CD4-positive, alpha-beta T cell (primary cell): Measurements from ENCODE around the gene KDELR1. TPM values are rescaled to one million over a fixed set of nuclear protein-coding genes. Genes with fewer than 3 reads are reported as not detected.

Experiments used
- ATAC-seq: fragments of 200-7000 bp; cut with Tn5 transposase; one replicate; pipeline ENCODE4 v1.10.0; 2022; ENCODE audit warnings: mild to moderate bottlenecking; ENCODE audit not compliant: poor library complexity
- CTCF ChIA-PET: fragments of 350-600 bp; sonication (Branson Sonifier 250); formaldehyde crosslinking; loops from one replicate; lab custom pipeline; 2021; ENCODE audit warnings: antibody characterized with exemption, inconsistent platforms; lab: Charles Lee
- POLR2A ChIA-PET: fragments of 350-600 bp; sonication (Branson Sonifier 250); formaldehyde crosslinking; loops from one replicate; lab custom pipeline; 2021; ENCODE audit warnings: antibody characterized with exemption, inconsistent platforms; lab: Charles Lee
- DNase-seq, 14 experiments: peaks; one replicate each; pipeline ENCODE4 v3.0.0-alpha.2; 2013 to 2020; ENCODE audit warnings: mixed read lengths in 2 of 14
- H3K27ac ChIP-seq, 2 donors: one replicate each; pipeline versions ENCODE4 v1.5.1 to v1.7.0; 2013; ENCODE audit warnings: low read length in 2 of 2, low read depth in 1 of 2, mild to moderate bottlenecking in 1 of 2
- H3K27me3 ChIP-seq, 2 experiments: 1 replicate in 1 of 2; 2 replicates in 1 of 2; pipeline versions ENCODE4 v1.6.1 to v1.7.0; 2013; ENCODE audit warnings: low read length in 2 of 2, control low read depth in 1 of 2, mild to moderate bottlenecking in 1 of 2, moderate library complexity in 1 of 2; ENCODE audit not compliant: insufficient read depth in 2 of 2, control insufficient read depth in 1 of 2
- H3K36me3 ChIP-seq: one replicate; pipeline ENCODE4 v1.6.1; 2013; ENCODE audit warnings: low read length, control low read depth; ENCODE audit not compliant: insufficient read depth
- H3K4me1 ChIP-seq: one replicate; pipeline ENCODE4 v1.6.1; 2013; ENCODE audit warnings: low read length, control low read depth; ENCODE audit not compliant: insufficient read depth
- H3K4me3 ChIP-seq: one replicate; pipeline ENCODE4 v1.5.1; 2013; ENCODE audit warnings: mild to moderate bottlenecking, low read length, moderate library complexity
- H3K9me3 ChIP-seq, 2 experiments: 1 replicate in 1 of 2; 2 replicates in 1 of 2; pipeline versions ENCODE4 v1.6.1 to v1.7.0; 2013; ENCODE audit warnings: low read length in 2 of 2, mild to moderate bottlenecking in 2 of 2, control low read depth in 1 of 2, moderate library complexity in 1 of 2; ENCODE audit not compliant: control insufficient read depth in 1 of 2, insufficient read depth in 1 of 2
- H3K27ac Mint-ChIP-seq: one replicate; pipeline ENCODE4 v1.8.0; 2020; ENCODE audit warnings: mixed read lengths
- H3K27me3 Mint-ChIP-seq: one replicate; pipeline ENCODE4 v1.8.0; 2021; ENCODE audit warnings: mixed read lengths
- H3K36me3 Mint-ChIP-seq: one replicate; pipeline ENCODE4 v1.8.0; 2021; ENCODE audit warnings: low read depth, mixed read lengths
- H3K4me1 Mint-ChIP-seq: one replicate; pipeline ENCODE4 v1.8.0; 2021; ENCODE audit warnings: low read depth, mixed read lengths
- H3K4me3 Mint-ChIP-seq: one replicate; pipeline ENCODE4 v1.8.0; 2020; ENCODE audit warnings: mild to moderate bottlenecking, mixed read lengths
- H3K9me3 Mint-ChIP-seq: one replicate; pipeline ENCODE4 v1.8.0; 2020; ENCODE audit warnings: mixed read lengths
- intact Hi-C, 2 experiments: fragments of 100-400 bp; cut with DNase I in 1 of 2; cut with micrococcal nuclease in 1 of 2; formaldehyde crosslinking; loops; one replicate each; pipeline versions ENCODE4 v1.15.1 to v1.9.0; 2023 to 2025; cut with DNase I, micrococcal nuclease
- total RNA-seq, 174 experiments: library from RNA in 2 of 174; stranded (reverse) in 2 of 174; gene quantifications; one replicate each; pipeline ENCODE4 v1.2.3 and lab custom pipeline; 2021 to 2026
- TF ChIP-seq, protein P1 (sequence below): fragments of 200-600 bp; IDR thresholded peaks from one replicate; pipeline ENCODE4 v1.8.0; 2022; ENCODE audit warnings: antibody characterized with exemption, mild to moderate bottlenecking

KDELR1 gene
- total RNA-seq, 2 experiments from 2014 or later: 32.2 to 39.6 TPM

DNA sequence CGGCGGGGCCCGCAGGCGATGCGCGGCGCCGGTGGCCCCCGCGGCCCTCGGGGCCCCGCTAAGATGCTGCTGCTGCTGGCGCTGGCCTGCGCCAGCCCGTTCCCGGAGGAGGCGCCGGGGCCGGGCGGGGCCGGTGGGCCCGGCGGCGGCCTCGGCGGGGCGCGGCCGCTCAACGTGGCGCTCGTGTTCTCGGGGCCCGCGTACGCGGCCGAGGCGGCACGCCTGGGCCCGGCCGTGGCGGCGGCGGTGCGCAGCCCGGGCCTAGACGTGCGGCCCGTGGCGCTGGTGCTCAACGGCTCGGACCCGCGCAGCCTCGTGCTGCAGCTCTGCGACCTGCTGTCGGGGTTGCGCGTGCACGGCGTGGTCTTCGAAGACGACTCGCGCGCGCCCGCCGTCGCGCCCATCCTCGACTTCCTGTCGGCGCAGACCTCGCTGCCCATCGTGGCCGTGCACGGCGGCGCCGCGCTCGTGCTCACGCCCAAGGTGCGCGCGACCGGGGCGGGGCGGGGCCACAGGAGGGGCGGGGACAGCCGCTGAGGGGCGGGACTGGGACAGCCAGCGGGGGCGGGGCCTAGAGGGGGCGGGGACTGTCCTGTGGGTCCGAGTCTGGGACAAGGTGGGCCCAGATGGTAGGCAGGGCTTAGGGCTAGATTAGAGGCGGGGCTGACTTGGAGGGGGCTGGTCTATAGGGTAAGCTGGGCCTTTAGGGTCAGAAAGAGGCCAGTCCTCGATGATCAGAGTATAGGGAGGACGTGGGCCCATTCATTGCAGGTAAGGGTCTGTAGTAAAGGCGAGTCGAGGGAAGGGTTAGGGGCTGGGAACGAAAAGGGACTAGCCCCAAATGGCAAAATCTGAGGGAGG, 7.3 kb upstream of the KDELR1 start:
- Mint-ChIP-seq H3K4me1 (peaks cover 44% of the 10 kb centered on the region), H3K4me3 (peak overlapping the region; percentile 56), H3K36me3 (no peaks in the 10 kb centered on the region), H3K9me3 (no peaks in the 10 kb centered on the region), H3K27ac (peak overlapping the region; percentile 64), H3K27me3 (peaks cover 34% of the 10 kb centered on the region)
- ChIA-PET POLR2A (interaction anchor here (1.1 to 1.5 kb wide), 3 partner anchors 8 to 35 kb away, joined by 3 to 4 read pairs (median 3); partner anchors contain the start of genes KDELR1, SYNGR4 and TMEM143), CTCF (interaction anchor here (1.6 kb wide), 1 partner anchor 340 kb away, joined by 3 read pairs; no protein-coding TSS in a partner anchor)
- TF ChIP-seq, protein P1, sequence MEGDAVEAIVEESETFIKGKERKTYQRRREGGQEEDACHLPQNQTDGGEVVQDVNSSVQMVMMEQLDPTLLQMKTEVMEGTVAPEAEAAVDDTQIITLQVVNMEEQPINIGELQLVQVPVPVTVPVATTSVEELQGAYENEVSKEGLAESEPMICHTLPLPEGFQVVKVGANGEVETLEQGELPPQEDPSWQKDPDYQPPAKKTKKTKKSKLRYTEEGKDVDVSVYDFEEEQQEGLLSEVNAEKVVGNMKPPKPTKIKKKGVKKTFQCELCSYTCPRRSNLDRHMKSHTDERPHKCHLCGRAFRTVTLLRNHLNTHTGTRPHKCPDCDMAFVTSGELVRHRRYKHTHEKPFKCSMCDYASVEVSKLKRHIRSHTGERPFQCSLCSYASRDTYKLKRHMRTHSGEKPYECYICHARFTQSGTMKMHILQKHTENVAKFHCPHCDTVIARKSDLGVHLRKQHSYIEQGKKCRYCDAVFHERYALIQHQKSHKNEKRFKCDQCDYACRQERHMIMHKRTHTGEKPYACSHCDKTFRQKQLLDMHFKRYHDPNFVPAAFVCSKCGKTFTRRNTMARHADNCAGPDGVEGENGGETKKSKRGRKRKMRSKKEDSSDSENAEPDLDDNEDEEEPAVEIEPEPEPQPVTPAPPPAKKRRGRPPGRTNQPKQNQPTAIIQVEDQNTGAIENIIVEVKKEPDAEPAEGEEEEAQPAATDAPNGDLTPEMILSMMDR: no peak
- Histone ChIP-seq H3K27me3 (peaks cover 30 to 33% of the 10 kb centered on the region in 2 experiments), H3K4me1 (peaks cover 62% of the 10 kb centered on the region), H3K36me3 (no peaks in the 10 kb centered on the region), H3K27ac (no peak overlapping the region), H3K4me3 (peak overlapping the region; percentile 53), H3K9me3 (peaks cover 0 to 19% of the 10 kb centered on the region in 2 experiments)
- intact Hi-C loops: loop anchor here in 1 of 2 experiments (5.0 kb wide), 1 partner anchor 36 kb away; the partner anchor contains the start of genes SYNGR4 and TMEM143
- peak; percentile 69 for ATAC-seq
- peak; percentile 74 to 93 (median 84) for DNase-seq

DNA sequence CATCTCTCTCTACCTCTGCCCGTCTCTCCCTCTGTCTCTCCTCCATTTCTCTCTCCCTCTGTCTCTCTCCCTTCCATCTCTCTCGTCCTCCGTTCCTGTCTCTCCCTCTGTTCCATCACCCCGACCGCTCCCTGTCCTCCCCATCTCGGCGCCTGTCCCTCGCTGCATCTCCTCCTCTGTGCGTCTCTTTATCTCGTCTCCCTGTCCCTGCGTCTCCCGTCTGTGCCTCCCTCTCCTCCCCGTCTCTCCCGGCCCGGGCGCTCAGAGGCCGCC, 6.7 kb upstream of the KDELR1 start:
- Mint-ChIP-seq H3K4me1 (peaks cover 44% of the 10 kb centered on the region), H3K27ac (peak overlapping the region; percentile 64), H3K9me3 (no peaks in the 10 kb centered on the region), H3K36me3 (no peaks in the 10 kb centered on the region), H3K27me3 (peaks cover 34% of the 10 kb centered on the region), H3K4me3 (peak overlapping the region; percentile 90)
- intact Hi-C loops: loop anchor here in 1 of 2 experiments (5.0 kb wide), 1 partner anchor 36 kb away; the partner anchor contains the start of genes SYNGR4 and TMEM143
- TF ChIP-seq, protein P1: no peak
- ChIA-PET CTCF (no interaction called here), POLR2A (no interaction called here)
- H3K4me1 ChIP-seq: peaks cover 66% of the 10 kb centered on the region
- H3K36me3 ChIP-seq: no peaks in the 10 kb centered on the region
- no peak for ATAC-seq
- H3K9me3 ChIP-seq: peaks cover 0 to 19% of the 10 kb centered on the region in 2 experiments
- H3K27ac ChIP-seq: no peak overlapping the region
- peaks cover 34 to 37% of the 10 kb centered on the region in 2 experiments for H3K27me3 ChIP-seq
- H3K4me3 ChIP-seq: peak overlapping the region; percentile 53
- DNase-seq: peak in 1 of 14 experiments; percentile 23

DNA sequence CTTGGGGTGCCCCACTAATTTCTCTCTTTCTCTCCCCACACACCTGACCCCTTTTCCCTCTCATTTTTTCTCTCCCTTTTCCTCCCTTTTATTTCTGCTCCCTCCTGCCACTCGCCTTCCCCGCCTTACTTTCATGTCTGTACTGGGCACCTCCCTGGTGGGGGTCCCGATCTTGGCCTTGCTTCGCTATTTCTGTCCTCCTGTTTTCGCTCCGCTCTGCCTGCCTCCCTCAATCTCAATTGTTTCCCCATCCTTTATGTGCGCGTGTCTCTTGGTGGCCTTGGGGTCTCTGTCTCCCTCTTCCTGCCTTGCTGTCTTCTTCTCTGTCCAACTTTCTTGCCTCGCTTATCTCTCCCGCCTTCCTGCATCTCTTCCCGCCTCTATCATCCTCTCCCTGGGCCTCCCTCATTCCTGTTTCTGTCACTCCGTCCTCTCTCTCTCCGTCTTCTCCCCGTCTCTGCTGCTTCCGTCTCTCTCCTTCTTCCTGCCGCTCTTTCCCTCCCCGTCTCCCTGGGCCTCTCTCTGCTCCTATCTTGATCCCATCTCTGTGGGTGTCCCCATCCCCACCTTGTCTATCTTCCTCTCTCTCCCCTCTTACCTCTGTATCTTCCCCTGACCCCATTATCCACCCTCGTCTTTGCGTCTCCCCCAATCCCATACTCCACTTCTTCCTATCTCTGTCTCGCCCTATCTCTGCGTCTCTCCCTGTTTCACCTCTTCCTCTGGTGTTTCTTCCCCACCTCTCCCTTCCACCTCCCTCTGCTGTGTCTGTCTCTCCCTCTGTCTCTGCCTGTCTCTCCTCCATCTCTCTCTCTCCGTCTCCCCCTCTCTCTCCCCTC, 6.1 kb upstream of the KDELR1 start:
- H3K27ac ChIP-seq: no peak overlapping the region
- H3K9me3 ChIP-seq: peaks cover 0 to 19% of the 10 kb centered on the region in 2 experiments
- peaks cover 68% of the 10 kb centered on the region for H3K4me1 ChIP-seq
- H3K36me3 ChIP-seq: no peaks in the 10 kb centered on the region
- ATAC-seq (no peak), DNase-seq (peak in 1 of 14 experiments; percentile 31)
- no peaks in the 10 kb centered on the region for H3K9me3 Mint-ChIP-seq
- ChIA-PET CTCF (no interaction called here), POLR2A (no interaction called here)
- peaks cover 34 to 42% of the 10 kb centered on the region in 2 experiments for H3K27me3 ChIP-seq
- intact Hi-C loops: loop anchor here in 1 of 2 experiments (5.0 kb wide), 1 partner anchor 35 kb away; the partner anchor contains the start of genes SYNGR4 and TMEM143
- peak overlapping the region; percentile 90 for H3K4me3 Mint-ChIP-seq
- peaks cover 48% of the 10 kb centered on the region for H3K4me1 Mint-ChIP-seq
- TF ChIP-seq, protein P1: no peak
- peaks cover 39% of the 10 kb centered on the region for H3K27me3 Mint-ChIP-seq
- peak overlapping the region; percentile 64 for H3K27ac Mint-ChIP-seq
- no peaks in the 10 kb centered on the region for H3K36me3 Mint-ChIP-seq
- H3K4me3 ChIP-seq: peak overlapping the region; percentile 53
